Panc1 (cell line): ENCODE results near the gene ATG9A. TPM values are rescaled to one million over a fixed set of nuclear protein-coding genes. Genes with fewer than 3 reads are reported as not detected.

Experiments used
- ATAC-seq: fragments of 200-7000 bp; cut with Tn5 transposase; 2 replicates; pipeline ENCODE4 v1.9.1; 2020; ENCODE audit warnings: mild to moderate bottlenecking, moderate library complexity
- BruUV-seq: library from RNA; stranded (reverse); fragments of 400-500 nt; replicated peaks from 2 replicates; lab custom pipeline; 2021; lab: Mats Ljungman, UMichigan
- CTCF ChIA-PET: fragments of 300-600 bp; sonication (Branson Sonifier 250); formaldehyde crosslinking; loops from one replicate; lab custom pipeline; 2022; ENCODE audit warnings: antibody characterized with exemption; lab: Charles Lee
- POLR2A ChIA-PET: fragments of 300-600 bp; sonication (Branson Sonifier 250); formaldehyde crosslinking; loops from one replicate; lab custom pipeline; 2022; ENCODE audit warnings: antibody characterized with exemption; lab: Charles Lee
- DNase-seq: peaks from one replicate; pipeline ENCODE4 v3.0.0-alpha.2; 2010; ENCODE audit warnings: low read depth, low spot score
- H3K27ac ChIP-seq: 2 replicates; pipeline ENCODE4 v1.5.1; 2011; ENCODE audit warnings: mild to moderate bottlenecking, low read length, inconsistent platforms
- H3K27me3 ChIP-seq: fragments of 200-500 bp; sonication (Bioruptor generic); 2 replicates; pipeline ENCODE4 v1.6.0; 2014; ENCODE audit warnings: low read length, inconsistent platforms; ENCODE audit not compliant: control insufficient read depth, insufficient read depth
- H3K36me3 ChIP-seq: fragments of 200-500 bp; sonication (Bioruptor generic); 2 replicates; pipeline ENCODE4 v1.5.1; 2014; ENCODE audit warnings: inconsistent platforms, mild to moderate bottlenecking, low read length, moderate library complexity; ENCODE audit not compliant: control insufficient read depth, insufficient read depth
- H3K4me1 ChIP-seq: 2 replicates; pipeline ENCODE4 v1.5.1; 2011; ENCODE audit warnings: inconsistent platforms, mild to moderate bottlenecking, low read length, moderate library complexity; ENCODE audit not compliant: control insufficient read depth, insufficient read depth
- H3K4me3 ChIP-seq, 2 experiments: 2 replicates each; pipeline ENCODE4 v1.5.1; 2011 to 2012; ENCODE audit warnings: low read depth in 2 of 2, low read length in 2 of 2, mild to moderate bottlenecking in 2 of 2, inconsistent platforms in 1 of 2, moderate library complexity in 1 of 2
- H3K9me3 ChIP-seq: fragments of 200-500 bp; sonication (Bioruptor generic); 2 replicates; pipeline ENCODE4 v1.5.1; 2014; ENCODE audit warnings: low read depth, mild to moderate bottlenecking, inconsistent platforms, low read length, moderate library complexity; ENCODE audit not compliant: control insufficient read depth, insufficient read depth
- CTCF ChIP-seq: fragments of 450-650 bp; IDR thresholded peaks from 2 replicates; pipeline ENCODE4 v1.5.1; 2017; ENCODE audit warnings: mild to moderate bottlenecking
- POLR2AphosphoS5 ChIP-seq: IDR thresholded peaks from 2 replicates; pipeline ENCODE4 v1.6.1; 2012; ENCODE audit warnings: mild to moderate bottlenecking, low read depth, low read length, moderate library complexity
- REST ChIP-seq, 2 experiments: IDR thresholded peaks; 2 replicates each; pipeline ENCODE4 v1.6.1; 2011 to 2012; ENCODE audit warnings: low read depth in 2 of 2, control low read depth in 1 of 2, low read length in 1 of 2, mild to moderate bottlenecking in 1 of 2, moderate library complexity in 1 of 2; ENCODE audit not compliant: insufficient read depth in 1 of 2
- SIN3A ChIP-seq: IDR thresholded peaks from 2 replicates; pipeline ENCODE4 v1.6.1; 2012; ENCODE audit warnings: low read depth, mild to moderate bottlenecking, low read length, moderate library complexity, borderline replicate concordance; ENCODE audit not compliant: insufficient read depth
- TCF7L2 ChIP-seq: IDR thresholded peaks from 2 replicates; pipeline ENCODE4 v1.6.1; 2011; ENCODE audit warnings: mild to moderate bottlenecking, low read depth, low read length, inconsistent platforms
- in situ Hi-C: cut with HindIII; loops from 2 replicates; pipeline ENCODE4 v1.10.0; 2016; ENCODE audit warnings: low sequenced_read_pairs, low pct_unique_long_range_greater_than_20kb
- intact Hi-C: fragments of 100-400 bp; cut with micrococcal nuclease; formaldehyde crosslinking; loops from one replicate; pipeline ENCODE4 v1.10.0; 2022; ENCODE audit not compliant: unreplicated experiment
- total RNA-seq: library from RNA; stranded (reverse); gene quantifications from one replicate; pipeline ENCODE4 v1.2.1, GENCODE V29; 2021; ENCODE audit not compliant: unreplicated experiment

The ATG9A gene
- total RNA-seq, 1 experiment from 2014 or later = 75.1 TPM

GRCh38 chr2:219216535-219216915 is 12.9 kb downstream of the ATG9A start:
- TF ChIP-seq TCF7L2 = no peak
- TF ChIP-seq CTCF = no peak
- TF ChIP-seq POLR2AphosphoS5 = no peak
- no peak for TF ChIP-seq REST (IDR thresholded peaks at IDR 0.05; ENCODE audit: insufficient read depth in 1 of 2, low read depth in 2 of 2, low read length in 1 of 2)
- TF ChIP-seq SIN3A = no peak
- no peak for ATAC-seq
- no peaks in the 10 kb centered on the region for H3K27me3 ChIP-seq
- ChIA-PET POLR2A (interaction anchor here (0.6 to 0.7 kb wide), 2 partner anchors 10 to 42 kb away, joined by 3 to 4 read pairs; no protein-coding TSS in a partner anchor), CTCF (no interaction called here)
- DNase-seq = no peak
- in situ Hi-C loops = no loop called here
- BruUV-seq = no TSS peak
- H3K4me3 ChIP-seq = no peak overlapping the region
- H3K4me1 ChIP-seq = peaks cover 10% of the 10 kb centered on the region
- H3K36me3 ChIP-seq = 0 out of 2 replicates have a peak, but pooled peaks cover 2% of the 10 kb centered on the region
- intact Hi-C loops = loop anchor here (10.0 kb wide), 1 partner anchor 52 kb away; the partner anchor contains the start of gene NHEJ1
- no peaks in the 10 kb centered on the region for H3K9me3 ChIP-seq
- no peak overlapping the region for H3K27ac ChIP-seq

DNA sequence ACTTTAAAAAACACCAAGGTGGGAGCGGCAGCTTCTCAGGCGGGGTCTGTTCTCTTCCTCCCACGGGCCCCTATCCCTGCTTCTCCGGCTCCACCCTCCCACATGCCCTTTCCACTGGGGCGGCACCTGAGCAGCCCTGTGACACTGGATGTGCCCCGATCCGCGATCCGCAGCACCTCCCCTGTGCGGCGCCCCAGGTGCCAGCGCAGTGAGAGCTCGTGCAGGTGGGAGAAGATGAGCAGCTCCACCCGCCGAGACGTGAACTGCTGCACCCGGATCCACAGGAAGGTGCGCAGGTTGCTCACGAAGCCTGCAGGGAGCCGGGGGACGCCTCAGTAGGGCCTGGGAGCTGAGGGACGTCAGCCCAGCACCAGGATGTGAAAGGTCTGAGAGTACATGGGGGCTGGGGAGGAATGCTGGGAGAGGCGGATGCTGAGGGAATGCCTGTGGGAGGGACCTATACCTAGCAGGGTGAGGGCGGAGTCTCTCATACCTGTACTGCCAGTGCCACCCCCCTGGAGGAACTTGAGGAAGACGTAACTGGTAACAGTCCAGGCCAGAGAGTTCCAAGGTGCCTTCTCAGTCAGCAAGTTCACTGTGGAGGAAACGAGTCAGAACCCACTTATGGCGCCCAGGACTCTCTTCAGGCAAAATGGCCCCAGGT is 13.4 kb downstream of the ATG9A start:
- POLR2A ChIA-PET = interaction anchor here (0.7 kb wide), 1 partner anchor 10 kb away, joined by 3 read pairs; no protein-coding TSS in a partner anchor

More for the DNA sequence above, 13.4 kb downstream of the ATG9A start:
- no peak overlapping the region for H3K27ac ChIP-seq
- intact Hi-C loops (loop anchor here (10.0 kb wide), 1 partner anchor 51 kb away; the partner anchor contains the start of gene NHEJ1), in situ Hi-C loops (no loop called here)
- no peak for DNase-seq
- H3K36me3 ChIP-seq = 0 out of 2 replicates have a peak, but pooled peaks cover 2% of the 10 kb centered on the region
- no TSS peak for BruUV-seq
- ATAC-seq = no peak
- CTCF ChIA-PET = no interaction called here
- no peaks in the 10 kb centered on the region for H3K27me3 ChIP-seq
- H3K4me1 ChIP-seq = peaks cover 10% of the 10 kb centered on the region
- H3K4me3 ChIP-seq = no peak overlapping the region
- no peaks in the 10 kb centered on the region for H3K9me3 ChIP-seq
- TF ChIP-seq POLR2AphosphoS5 (no peak), REST (IDR thresholded peaks at IDR 0.05; ENCODE audit: insufficient read depth in 1 of 2, low read depth in 2 of 2, low read length in 1 of 2) (no peak), CTCF (no peak), TCF7L2 (no peak), SIN3A (no peak)
